IMR-90 (cell line): ENCODE data around the gene GAL3ST2.

ENCODE experiments used
- CTCF ChIP-seq: conservative IDR thresholded peaks from 2 replicates; pipeline ENCODE4 v1.5.1; 2012; ENCODE audit warnings: mild to moderate bottlenecking, low read depth, low read length, improper control_type of control experiment
- MAZ ChIP-seq: IDR thresholded peaks from 2 replicates; pipeline ENCODE4 v1.6.1; 2012; ENCODE audit warnings: low read depth, mild to moderate bottlenecking, low read length, improper control_type of control experiment, moderate library complexity, borderline replicate concordance
- POLR2A ChIP-seq: IDR thresholded peaks from 2 replicates; pipeline ENCODE4 v1.6.1; 2012; ENCODE audit warnings: mild to moderate bottlenecking, low read depth, low read length
- RCOR1 ChIP-seq: IDR thresholded peaks from 2 replicates; pipeline ENCODE4 v1.6.1; 2012; ENCODE audit warnings: mild to moderate bottlenecking, low read length, improper control_type of control experiment; ENCODE audit not compliant: insufficient replicate concordance
- USF2 ChIP-seq: fragments of 150-350 bp; IDR thresholded peaks from 2 replicates; pipeline ENCODE4 v1.6.1; 2017; ENCODE audit warnings: mild to moderate bottlenecking, antibody characterized with exemption, low read length, low read depth

GRCh38 chr2:241803387-241804325 lies 27.0 kb downstream of the GAL3ST2 start:
- TF ChIP-seq USF2 (no peak), RCOR1 (no peak), CTCF (no peak), MAZ (no peak), POLR2A (no peak)
